Chondrocyte (in vitro differentiated cells): ENCODE results near the gene SOBP. TPM values are rescaled to one million over a fixed set of nuclear protein-coding genes. Genes with fewer than 3 reads are reported as not detected.

Experiments
- DNase-seq: peaks from one replicate; pipeline ENCODE4 v3.0.0; 2021; ENCODE audit warnings: mixed read lengths, low spot score
- H3K27ac Mint-ChIP-seq: one replicate; pipeline ENCODE4 v1.8.0; 2021; ENCODE audit warnings: mild to moderate bottlenecking, moderate library complexity, mixed read lengths; ENCODE audit not compliant: unreplicated experiment
- H3K27me3 Mint-ChIP-seq: 2 replicates; pipeline ENCODE4 v1.8.0; 2021; ENCODE audit warnings: low read depth, mixed read lengths
- H3K36me3 Mint-ChIP-seq: 2 replicates; pipeline ENCODE4 v1.8.0; 2021; ENCODE audit warnings: low read depth, mixed read lengths
- H3K4me1 Mint-ChIP-seq: 2 replicates; pipeline ENCODE4 v1.8.0; 2021; ENCODE audit warnings: low read depth, mild to moderate bottlenecking, mixed read lengths
- H3K4me3 Mint-ChIP-seq: one replicate; pipeline ENCODE4 v1.8.0; 2021; ENCODE audit warnings: mild to moderate bottlenecking, moderate library complexity, mixed read lengths; ENCODE audit not compliant: unreplicated experiment
- H3K9me3 Mint-ChIP-seq: 2 replicates; pipeline ENCODE4 v1.8.0; 2021; ENCODE audit warnings: low read depth, mixed read lengths
- CTCF ChIP-seq: fragments of 200-600 bp; sonication (generic); IDR thresholded peaks from 2 replicates; pipeline ENCODE4 v1.5.0; 2021; ENCODE audit warnings: antibody characterized with exemption, mild to moderate bottlenecking, moderate library complexity
- total RNA-seq: library from RNA; stranded (reverse); gene quantifications from 3 replicates; pipeline ENCODE4 v1.2.1, GENCODE V29; 2021

SOBP gene
- total RNA-seq, 1 donor from 2014 or later = 6.6 TPM

- no peak for TF ChIP-seq CTCF
- H3K27ac Mint-ChIP-seq = peak overlapping the region; percentile 69
- H3K4me3 Mint-ChIP-seq = no peak overlapping the region
- peaks cover 11% of the 10 kb centered on the region for H3K27me3 Mint-ChIP-seq
- no peaks in the 10 kb centered on the region for H3K36me3 Mint-ChIP-seq
- DNase-seq = peak; percentile 90
- H3K4me1 Mint-ChIP-seq = peaks cover 30% of the 10 kb centered on the region
- H3K9me3 Mint-ChIP-seq = no peaks in the 10 kb centered on the region
These were observed 1.3 kb downstream of the SOBP start for GRCh38 chr6:107491138-107491609.

GRCh38 chr6:107491760-107492660 lies 2.1 kb downstream of the SOBP start:
- no peak for DNase-seq
- H3K27ac Mint-ChIP-seq = no peak overlapping the region

GRCh38 chr6:107493158-107494057 lies 3.5 kb downstream of the SOBP start:
- Mint-ChIP-seq H3K36me3 (no peaks in the 10 kb centered on the region), H3K4me1 (peaks cover 28% of the 10 kb centered on the region), H3K27ac (no peak overlapping the region), H3K4me3 (no peak overlapping the region), H3K27me3 (no peaks in the 10 kb centered on the region), H3K9me3 (no peaks in the 10 kb centered on the region)
- TF ChIP-seq CTCF = no peak
- DNase-seq = no peak

More at GRCh38 chr6:107491760-107492660, 2.1 kb downstream of the SOBP start:
- Mint-ChIP-seq H3K4me1 (peaks cover 35% of the 10 kb centered on the region), H3K27me3 (peaks cover 7% of the 10 kb centered on the region), H3K4me3 (no peak overlapping the region), H3K36me3 (no peaks in the 10 kb centered on the region), H3K9me3 (no peaks in the 10 kb centered on the region)
- no peak for TF ChIP-seq CTCF

GRCh38 chr6:107495196-107495643 lies 5.3 kb downstream of the SOBP start:
- Mint-ChIP-seq H3K27me3 (no peaks in the 10 kb centered on the region), H3K36me3 (no peaks in the 10 kb centered on the region), H3K4me3 (peak overlapping the region; percentile 59), H3K27ac (peak overlapping the region; percentile 88), H3K4me1 (peaks cover 23% of the 10 kb centered on the region), H3K9me3 (no peaks in the 10 kb centered on the region)
- no peak for DNase-seq
- no peak for TF ChIP-seq CTCF

- Mint-ChIP-seq H3K36me3 (no peaks in the 10 kb centered on the region), H3K4me3 (no peak overlapping the region), H3K27ac (peak overlapping the region; percentile 88), H3K27me3 (no peaks in the 10 kb centered on the region), H3K9me3 (no peaks in the 10 kb centered on the region), H3K4me1 (peaks cover 23% of the 10 kb centered on the region)
- DNase-seq = no peak
- TF ChIP-seq CTCF = no peak
These were observed 6.1 kb downstream of the SOBP start for GRCh38 chr6:107495971-107496370.
